OCI-LY7 (cell line): ENCODE measurements around the gene ADARB2. TPM values are rescaled to one million over a fixed set of nuclear protein-coding genes. Genes with fewer than 3 reads are reported as not detected.
A peak's percentile ranks its signal among the peaks of the same experiment; 100 is the strongest.

ENCODE experiments used
- BruUV-seq: library from RNA; stranded (reverse); fragments of 400-500 nt; replicated peaks from 2 replicates; lab custom pipeline; 2021; lab: Mats Ljungman, UMichigan
- CTCF ChIA-PET: fragments of 300-600 bp; sonication (Branson Sonifier 250); formaldehyde crosslinking; loops from one replicate; lab custom pipeline; 2022; ENCODE audit warnings: antibody characterized with exemption; ENCODE audit not compliant: unreplicated experiment; lab: Charles Lee
- POLR2A ChIA-PET: fragments of 300-600 bp; sonication (Branson Sonifier 250); formaldehyde crosslinking; loops from one replicate; lab custom pipeline; 2022; ENCODE audit warnings: antibody characterized with exemption; lab: Charles Lee
- DNase-seq: peaks from one replicate; pipeline ENCODE4 v3.0.0-alpha.2; 2015; ENCODE audit warnings: low spot score
- H2AFZ ChIP-seq: fragments of 200-600 bp; sonication (generic), shearing (Covaris generic); 2 replicates; pipeline ENCODE4 v1.6.1; 2014; ENCODE audit warnings: mild to moderate bottlenecking, antibody characterized with exemption, low read length, moderate library complexity
- H3K27ac ChIP-seq: fragments of 200-600 bp; sonication (generic); 2 replicates; pipeline ENCODE4 v1.5.1; 2014; ENCODE audit warnings: mixed run types, low read depth, mild to moderate bottlenecking, moderate library complexity, low read length, inconsistent platforms; ENCODE audit not compliant: poor library complexity, severe bottlenecking
- H3K36me3 ChIP-seq: fragments of 200-600 bp; sonication (generic); 2 replicates; pipeline ENCODE4 v1.6.1; 2014; ENCODE audit warnings: mild to moderate bottlenecking, antibody characterized with exemption, low read length, moderate library complexity, mixed read lengths; ENCODE audit not compliant: insufficient read depth
- H3K4me1 ChIP-seq: fragments of 200-600 bp; sonication (generic); 2 replicates; pipeline ENCODE4 v1.5.1; 2014; ENCODE audit warnings: mild to moderate bottlenecking, low read length; ENCODE audit not compliant: insufficient read depth, poor library complexity, severe bottlenecking
- H3K4me2 ChIP-seq: fragments of 200-600 bp; sonication (generic); 2 replicates; pipeline ENCODE4 v1.6.1; 2014; ENCODE audit warnings: mild to moderate bottlenecking, low read length
- H3K4me3 ChIP-seq: fragments of 200-600 bp; sonication (generic); 2 replicates; pipeline ENCODE4 v1.5.1; 2014; ENCODE audit warnings: mild to moderate bottlenecking, low read depth, low read length; ENCODE audit not compliant: poor library complexity, severe bottlenecking
- H3K79me2 ChIP-seq: fragments of 200-600 bp; sonication (generic); 2 replicates; pipeline ENCODE4 v1.6.1; 2016; ENCODE audit warnings: low read depth, mild to moderate bottlenecking, low read length, moderate library complexity, mixed read lengths; ENCODE audit not compliant: insufficient read depth
- H3K9me2 ChIP-seq: fragments of 200-600 bp; sonication (generic); 2 replicates; pipeline ENCODE4 v1.6.1; 2016; ENCODE audit warnings: mild to moderate bottlenecking, low read length, mixed read lengths; ENCODE audit not compliant: insufficient read depth
- H3K9me3 ChIP-seq: fragments of 200-600 bp; sonication (generic); 2 replicates; pipeline ENCODE4 v1.6.1; 2014; ENCODE audit warnings: mild to moderate bottlenecking, mixed run types, low read length, mixed read lengths
- H4K20me1 ChIP-seq: fragments of 200-600 bp; sonication (generic); 2 replicates; pipeline ENCODE4 v1.6.1; 2014; ENCODE audit warnings: mild to moderate bottlenecking, antibody characterized with exemption, low read length, moderate library complexity, mixed read lengths; ENCODE audit not compliant: insufficient read depth
- CTCF ChIP-seq: fragments of 200-600 bp; sonication (generic); conservative IDR thresholded peaks from 2 replicates; pipeline ENCODE4 v1.5.1; 2014; ENCODE audit warnings: mild to moderate bottlenecking, antibody characterized with exemption, low read length, moderate library complexity, mixed read lengths
- EZH2phosphoT487 ChIP-seq: fragments of 200-600 bp; sonication (generic); IDR thresholded peaks from 2 replicates; pipeline ENCODE4 v1.6.1; 2018; ENCODE audit warnings: low read depth, borderline replicate concordance, mild to moderate bottlenecking, mixed run types, antibody characterized with exemption, low read length, moderate library complexity, mixed read lengths
- intact Hi-C: fragments of 100-400 bp; cut with micrococcal nuclease; formaldehyde crosslinking; loops from one replicate; pipeline ENCODE4 v1.10.0; 2022; ENCODE audit not compliant: unreplicated experiment
- total RNA-seq, 2 experiments: library from RNA; depleted of rRNA in 1 of 2; stranded (reverse); fragments of >200 nt in 1 of 2; shearing (Covaris generic) in 1 of 2; gene quantifications; 2 replicates each; pipeline ENCODE4 v1.2.3, GENCODE V29; 2014 to 2022

The ADARB2 gene
- total RNA-seq, 2 experiments from 2014 or later, result 0.03 TPM; not detected in 1

DNA sequence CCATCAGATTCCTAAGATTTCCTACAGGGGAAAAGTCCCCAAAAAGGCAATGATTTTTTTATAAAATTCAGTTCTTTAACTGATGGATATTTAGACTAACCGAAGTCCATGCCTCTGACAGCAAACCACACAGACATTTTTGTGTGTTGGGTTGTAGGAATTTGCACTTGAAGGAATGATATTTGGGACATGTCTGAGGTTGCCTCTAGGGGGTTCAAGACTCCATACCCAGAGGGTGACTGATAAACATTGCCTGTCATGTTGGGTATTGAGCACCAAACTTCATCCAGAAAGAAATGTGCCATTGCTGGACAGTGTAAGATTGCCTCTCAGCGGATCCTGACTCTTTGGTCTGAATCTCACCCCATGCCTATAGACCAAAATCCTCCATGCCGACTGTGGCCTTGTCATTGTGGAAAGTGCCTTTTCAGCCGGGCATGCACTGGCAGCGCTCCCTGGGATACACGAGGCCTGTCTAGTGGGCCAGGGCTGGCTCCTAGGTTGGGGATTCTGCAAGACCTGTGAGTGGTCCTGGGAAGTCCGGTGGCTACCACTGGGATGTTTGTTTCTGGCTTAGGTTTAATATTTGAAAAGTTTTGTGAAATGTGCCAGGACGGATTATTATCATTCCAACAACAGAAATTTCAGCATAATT is 428.2 kb downstream of the ADARB2 start:
- Histone ChIP-seq H3K36me3 (no peaks in the 10 kb centered on the region), H3K9me3 (no peaks in the 10 kb centered on the region), H3K79me2 (no peaks in the 10 kb centered on the region), H4K20me1 (no peaks in the 10 kb centered on the region), H3K4me1 (no peaks in the 10 kb centered on the region), H3K4me3 (no peak overlapping the region), H2AFZ (no peak overlapping the region), H3K4me2 (no peak overlapping the region), H3K27ac (no peak overlapping the region), H3K9me2 (no peaks in the 10 kb centered on the region)
- intact Hi-C loops, result no loop called here
- DNase-seq, result no peak
- BruUV-seq, result no TSS peak
- POLR2A ChIA-PET, result no interaction called here
- CTCF ChIA-PET, result no interaction called here
- TF ChIP-seq CTCF (no peak), EZH2phosphoT487 (no peak)

DNA sequence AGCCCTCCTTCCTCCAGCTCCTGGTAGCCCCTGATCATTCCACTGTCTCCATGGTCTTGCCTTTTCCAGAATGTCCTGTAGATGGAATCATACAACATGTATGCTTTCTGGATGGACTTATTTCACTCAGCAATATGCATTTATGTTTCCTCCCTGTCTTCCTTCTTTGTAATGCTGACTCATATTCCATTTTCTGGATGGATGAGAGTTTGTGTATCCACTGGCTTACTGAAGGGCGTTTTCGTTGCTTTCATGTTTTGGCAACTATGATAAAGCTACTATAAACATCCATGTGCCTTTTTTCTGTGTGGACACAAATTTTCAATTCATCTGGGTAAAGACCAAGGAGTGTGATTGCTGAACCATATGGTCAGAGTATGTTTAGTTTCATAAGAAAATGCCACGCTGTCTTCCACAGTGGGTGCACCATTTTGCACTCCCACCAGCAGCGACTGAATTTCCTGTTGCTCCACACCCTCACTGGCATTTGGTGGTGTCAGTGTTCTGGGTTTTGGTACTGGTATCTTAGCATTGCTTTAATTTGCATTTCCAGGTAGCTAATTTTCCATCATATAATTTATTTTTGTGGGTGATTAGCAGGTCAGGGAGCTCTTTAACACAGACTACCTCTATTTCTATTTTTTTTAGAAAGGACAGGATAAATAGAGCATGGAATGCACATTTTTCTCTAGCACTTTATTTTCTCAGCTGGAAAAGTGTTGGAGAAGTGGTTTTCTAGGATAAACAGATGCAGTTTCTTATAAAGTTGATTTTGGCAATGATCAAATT is 429.0 kb downstream of the ADARB2 start:
- Histone ChIP-seq H3K79me2 (no peaks in the 10 kb centered on the region), H3K9me3 (no peaks in the 10 kb centered on the region), H3K4me3 (no peak overlapping the region), H3K9me2 (no peaks in the 10 kb centered on the region), H2AFZ (no peak overlapping the region), H3K36me3 (no peaks in the 10 kb centered on the region), H3K4me2 (no peak overlapping the region), H4K20me1 (no peaks in the 10 kb centered on the region), H3K4me1 (no peaks in the 10 kb centered on the region), H3K27ac (no peak overlapping the region)
- CTCF ChIA-PET, result no interaction called here
- no peak for TF ChIP-seq CTCF
- no peak for TF ChIP-seq EZH2phosphoT487
- intact Hi-C loops, result no loop called here
- DNase-seq, result no peak
- POLR2A ChIA-PET, result no interaction called here
- BruUV-seq, result no TSS peak

DNA sequence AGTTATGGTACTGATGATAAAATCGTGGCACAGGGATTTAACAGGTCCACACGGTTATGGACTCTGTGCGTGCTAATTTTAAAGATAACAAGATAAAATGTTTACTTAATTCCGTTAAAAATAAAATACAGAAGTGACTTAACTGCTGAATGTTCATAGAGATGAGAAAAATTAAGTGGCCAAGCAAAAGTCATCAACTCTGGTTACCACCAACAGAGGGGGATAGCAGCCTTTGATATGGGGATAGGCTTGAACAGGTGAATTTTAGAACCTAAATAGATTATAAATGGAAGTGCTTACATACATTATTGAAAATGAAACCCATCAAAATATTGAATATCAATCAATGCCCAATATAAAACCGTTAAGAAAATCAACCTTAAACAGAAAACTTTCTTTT is 436.2 kb downstream of the ADARB2 start:
- intact Hi-C loops, result no loop called here
- no peak for DNase-seq
- CTCF ChIA-PET, result no interaction called here

More for the DNA sequence above, 436.2 kb downstream of the ADARB2 start:
- Histone ChIP-seq H3K27ac (no peak overlapping the region), H3K9me3 (no peaks in the 10 kb centered on the region), H3K4me3 (no peak overlapping the region), H3K4me1 (no peaks in the 10 kb centered on the region), H3K79me2 (no peaks in the 10 kb centered on the region), H3K4me2 (no peak overlapping the region), H2AFZ (no peak overlapping the region), H3K36me3 (no peaks in the 10 kb centered on the region), H4K20me1 (no peaks in the 10 kb centered on the region), H3K9me2 (no peaks in the 10 kb centered on the region)
- TF ChIP-seq CTCF (peak; percentile 40; the same call in 1 of the 2 replicates), EZH2phosphoT487 (no peak)
- BruUV-seq, result no TSS peak
- POLR2A ChIA-PET, result no interaction called here
